ENCODE data around the gene KIAA0319L. TPM values are rescaled to one million over a fixed set of nuclear protein-coding genes. Genes with fewer than 3 reads are reported as not detected.

KIAA0319L gene
- polyA plus RNA-seq, 2 of the 4 experiments (the other 2 are of a cell fraction) = 18.2 to 36.9 TPM

GRCh38 chr1:35571263-35571662, 14.1 kb upstream of the KIAA0319L start:
- TF ChIP-seq CTCF (IDR thresholded peaks at IDR 0.05) (no peak), TFCP2L1 (CRISPR knock-in tag; IDR thresholded peaks at IDR 0.05) (no peak), FOXS1 (CRISPR knock-in tag; IDR thresholded peaks at IDR 0.05) (no peak), TP53 (CRISPR knock-in tag; IDR thresholded peaks at IDR 0.05) (no peak), FOSL2 (IDR thresholded peaks at IDR 0.05) (no peak), FOSL2 (CRISPR knock-in tag; IDR thresholded peaks at IDR 0.05) (no peak), EHMT2 (IDR thresholded peaks at IDR 0.05; ENCODE audit: low read depth) (no peak), JUNB (IDR thresholded peaks at IDR 0.05) (no peak), BHLHE40 (IDR thresholded peaks at IDR 0.05; ENCODE audit: low read depth, low read length) (no peak), HEYL (CRISPR knock-in tag; IDR thresholded peaks at IDR 0.05) (no peak), HOXA7 (CRISPR knock-in tag; IDR thresholded peaks at IDR 0.05) (no peak), ZSCAN20 (CRISPR knock-in tag; IDR thresholded peaks at IDR 0.05) (no peak), ESRRA (IDR thresholded peaks at IDR 0.05; ENCODE audit: borderline replicate concordance, low read length) (no peak), SMC3 (IDR thresholded peaks at IDR 0.05) (no peak), USF2 (IDR thresholded peaks at IDR 0.05) (no peak), NFE2L2 (conservative IDR thresholded peaks at IDR 0.05; ENCODE audit: low read length) (no peak), EHF (CRISPR knock-in tag; IDR thresholded peaks at IDR 0.05) (no peak), MYC (IDR thresholded peaks at IDR 0.05; ENCODE audit: borderline replicate concordance, low read length) (no peak), GATA3 (IDR thresholded peaks at IDR 0.05; ENCODE audit: borderline replicate concordance) (no peak), CHD2 (IDR thresholded peaks at IDR 0.05; ENCODE audit: low read length, partially characterized antibody) (no peak), NPAS2 (CRISPR knock-in tag; IDR thresholded peaks at IDR 0.05; ENCODE audit: borderline replicate concordance) (no peak)
- Histone ChIP-seq H3K4me1 (no peaks in the 10 kb centered on the region; the same call in 2 of the 3 replicates), H3K4me3 (no peak overlapping the region), H3K4me2 (no peak overlapping the region), H3K27ac (no peak overlapping the region), H3K9me3 (no peaks in the 10 kb centered on the region)
- ATAC-seq (no peak), DNase-seq (ENCODE audit: low read depth in 1 of 2, low spot score in 1 of 2) (no peak), FAIRE-seq (no peak)
- ChIA-PET CTCF (interaction anchor here (0.8 to 5.1 kb wide), 10 partner anchors 10 to 291 kb away, joined by 3 to 47 read pairs (median 4); partner anchors contain the start of gene CLSPN), POLR2A (no interaction called here)
- WGBS (ENCODE audit: missing lambda C conversion rate) = 82% methylated on average over 7 of the region's 8 CpGs

GRCh38 chr1:35570589-35571137, 13.5 kb upstream of the KIAA0319L start:
- H3K4me1 ChIP-seq = no peaks in the 10 kb centered on the region; the same call in 2 of the 3 replicates
- no peak overlapping the region for H3K27ac ChIP-seq
- ChIA-PET CTCF (interaction anchor here (1.0 to 5.1 kb wide), 9 partner anchors 10 to 291 kb away, joined by 3 to 47 read pairs (median 5); partner anchors contain the start of gene CLSPN), POLR2A (no interaction called here)
- FAIRE-seq (no peak), DNase-seq (ENCODE audit: low read depth in 1 of 2, low spot score in 1 of 2) (no peak), ATAC-seq (no peak)
- H3K4me2 ChIP-seq = no peak overlapping the region
- TF ChIP-seq SMC3 (IDR thresholded peaks at IDR 0.05) = no peak
- no peak for TF ChIP-seq POLR2A (IDR thresholded peaks at IDR 0.05; ENCODE audit: low read length)
- no peak for TF ChIP-seq ELK1 (IDR thresholded peaks at IDR 0.05; ENCODE audit: low read depth, low read length)
- TF ChIP-seq NPAS2 (CRISPR knock-in tag; IDR thresholded peaks at IDR 0.05; ENCODE audit: borderline replicate concordance) = no peak
- no peak for TF ChIP-seq SREBF2 (IDR thresholded peaks at IDR 0.05)
- no peak for TF ChIP-seq JUN (IDR thresholded peaks at IDR 0.05)
- no peak for TF ChIP-seq FOSB (CRISPR knock-in tag; IDR thresholded peaks at IDR 0.05)
- TF ChIP-seq CBX8 (IDR thresholded peaks at IDR 0.05) = no peak
- no peak for TF ChIP-seq E2F6 (IDR thresholded peaks at IDR 0.05; ENCODE audit: borderline replicate concordance, low read depth)
- TF ChIP-seq KDM5A (IDR thresholded peaks at IDR 0.05) = no peak
- no peak for TF ChIP-seq FOXS1 (CRISPR knock-in tag; IDR thresholded peaks at IDR 0.05)
- WGBS (ENCODE audit: missing lambda C conversion rate) = 70% methylated on average over 10 of the region's 10 CpGs
- H3K9me3 ChIP-seq = no peaks in the 10 kb centered on the region
- H3K4me3 ChIP-seq = no peak overlapping the region
